ENCODE data around the gene LYPLA2.

GRCh38 chr1:23843644-23844043 is 52.7 kb downstream of the LYPLA2 start:
- TF ChIP-seq, protein P1, sequence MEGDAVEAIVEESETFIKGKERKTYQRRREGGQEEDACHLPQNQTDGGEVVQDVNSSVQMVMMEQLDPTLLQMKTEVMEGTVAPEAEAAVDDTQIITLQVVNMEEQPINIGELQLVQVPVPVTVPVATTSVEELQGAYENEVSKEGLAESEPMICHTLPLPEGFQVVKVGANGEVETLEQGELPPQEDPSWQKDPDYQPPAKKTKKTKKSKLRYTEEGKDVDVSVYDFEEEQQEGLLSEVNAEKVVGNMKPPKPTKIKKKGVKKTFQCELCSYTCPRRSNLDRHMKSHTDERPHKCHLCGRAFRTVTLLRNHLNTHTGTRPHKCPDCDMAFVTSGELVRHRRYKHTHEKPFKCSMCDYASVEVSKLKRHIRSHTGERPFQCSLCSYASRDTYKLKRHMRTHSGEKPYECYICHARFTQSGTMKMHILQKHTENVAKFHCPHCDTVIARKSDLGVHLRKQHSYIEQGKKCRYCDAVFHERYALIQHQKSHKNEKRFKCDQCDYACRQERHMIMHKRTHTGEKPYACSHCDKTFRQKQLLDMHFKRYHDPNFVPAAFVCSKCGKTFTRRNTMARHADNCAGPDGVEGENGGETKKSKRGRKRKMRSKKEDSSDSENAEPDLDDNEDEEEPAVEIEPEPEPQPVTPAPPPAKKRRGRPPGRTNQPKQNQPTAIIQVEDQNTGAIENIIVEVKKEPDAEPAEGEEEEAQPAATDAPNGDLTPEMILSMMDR (conservative IDR thresholded peaks at IDR 0.05 in 1 of 2, IDR thresholded peaks at IDR 0.05 in 1 of 2; ENCODE audit: extremely low read depth in 1 of 2, insufficient read depth in 1 of 2, low read depth in 1 of 2, low read length in 2 of 2), result no peak
- TF ChIP-seq EZH2 (IDR thresholded peaks at IDR 0.05; ENCODE audit: borderline replicate concordance, low read length), result no peak

Measured in mammary epithelial cell (primary cell).